NCI-H2171 treated with DMSO at 0.1 percent for 48 hours (cell line): ENCODE results near the gene HDAC4.

Experiments used
- DNase-seq: peaks from one replicate; lab custom pipeline; 2025; lab: John Stamatoyannopoulos, UW

Gene HDAC4

DNA sequence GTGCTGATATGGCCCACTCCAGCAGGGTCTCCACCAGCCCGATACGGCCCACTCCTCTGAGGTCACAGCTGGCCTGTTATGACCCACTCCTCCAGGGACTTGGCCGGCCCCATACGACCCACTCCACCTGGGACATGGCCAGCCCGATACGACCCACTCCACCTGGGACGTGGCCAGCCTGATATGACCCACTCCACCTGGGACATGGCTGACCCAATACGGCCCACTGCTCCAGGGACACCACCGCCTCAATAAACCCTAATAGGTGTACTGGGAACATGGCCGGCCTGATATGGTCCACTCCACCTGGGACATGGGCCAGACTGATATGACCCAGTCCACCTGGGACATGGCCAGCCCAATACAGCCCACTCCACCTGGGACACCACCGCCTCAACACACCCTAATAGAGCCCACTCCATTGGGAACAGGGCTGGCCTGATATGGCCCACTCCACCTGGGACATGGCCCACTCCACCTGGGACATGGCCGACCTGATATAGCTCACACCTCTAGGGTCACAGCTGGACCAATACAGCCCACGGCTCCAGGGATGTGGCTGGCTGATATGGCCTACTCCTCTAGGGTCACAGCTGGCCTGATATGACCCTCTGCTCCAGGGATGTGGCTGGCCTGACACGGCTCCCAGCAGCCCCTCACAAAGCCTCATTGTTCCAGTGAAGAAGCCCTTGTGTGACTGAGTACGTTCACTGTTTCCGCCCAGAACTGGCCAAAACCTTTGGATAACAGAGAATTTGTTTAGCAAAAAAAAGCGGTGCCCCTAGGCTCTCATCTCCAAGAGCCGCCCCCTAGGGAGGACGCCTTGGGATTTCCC lies 245.6 kb downstream of the HDAC4 start:
- no peak for DNase-seq

DNA sequence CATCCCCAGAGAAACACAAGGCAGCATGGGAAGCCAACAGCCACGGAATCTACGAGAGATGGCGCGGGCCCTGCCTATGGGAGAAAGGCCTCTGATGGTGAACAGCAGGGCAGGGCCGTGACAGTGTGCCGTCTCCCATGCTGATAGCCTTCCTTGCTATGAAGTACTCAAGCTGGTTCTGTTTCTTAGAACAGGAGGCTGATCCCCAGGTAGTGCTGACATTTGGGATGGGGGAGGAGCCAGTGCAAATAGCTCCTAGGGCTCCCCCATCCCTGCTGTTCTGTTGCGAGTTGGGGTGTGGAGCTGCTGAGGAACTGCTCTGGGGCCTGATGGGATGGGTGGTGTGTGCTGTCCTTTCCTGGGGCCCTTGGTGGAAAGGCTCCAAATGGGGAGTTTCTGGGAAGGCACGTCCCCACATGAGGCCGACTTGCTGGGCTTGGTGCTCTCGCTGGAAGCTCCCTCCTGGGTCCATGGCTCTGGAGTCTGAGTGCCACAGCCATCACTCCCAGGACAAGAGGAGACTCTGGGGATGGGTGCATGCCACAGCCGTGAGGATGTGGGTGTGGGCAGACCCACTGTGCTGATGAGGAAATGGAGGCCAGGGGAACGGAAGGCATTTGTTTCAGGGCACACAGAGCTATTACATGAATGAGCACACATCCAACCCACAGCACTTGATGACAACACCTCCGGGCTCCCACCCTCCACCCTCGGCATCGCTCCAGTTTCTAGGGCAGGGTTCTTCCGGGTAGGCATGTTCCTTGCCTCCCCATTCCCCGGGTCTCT lies 246.8 kb downstream of the HDAC4 start:
- DNase-seq = no peak

DNA sequence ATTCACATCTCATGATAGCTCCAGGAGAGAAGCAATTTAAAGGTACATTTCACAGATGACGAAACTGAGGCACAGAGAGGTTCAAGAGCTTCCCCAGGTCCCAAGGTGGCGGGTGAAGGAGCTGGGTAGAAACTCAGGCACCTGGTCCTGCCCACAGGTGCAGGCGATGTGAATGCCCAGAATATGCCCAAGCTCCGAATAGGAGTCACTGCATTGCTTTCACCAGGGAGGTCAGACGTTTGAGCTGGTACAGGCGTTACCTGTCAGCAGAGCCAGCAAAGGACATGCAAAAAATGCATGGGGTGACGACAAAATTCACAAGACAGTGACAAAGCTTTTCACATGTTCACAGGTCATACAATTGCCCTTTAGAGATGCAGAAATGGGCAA lies 247.9 kb downstream of the HDAC4 start:
- no peak for DNase-seq

DNA sequence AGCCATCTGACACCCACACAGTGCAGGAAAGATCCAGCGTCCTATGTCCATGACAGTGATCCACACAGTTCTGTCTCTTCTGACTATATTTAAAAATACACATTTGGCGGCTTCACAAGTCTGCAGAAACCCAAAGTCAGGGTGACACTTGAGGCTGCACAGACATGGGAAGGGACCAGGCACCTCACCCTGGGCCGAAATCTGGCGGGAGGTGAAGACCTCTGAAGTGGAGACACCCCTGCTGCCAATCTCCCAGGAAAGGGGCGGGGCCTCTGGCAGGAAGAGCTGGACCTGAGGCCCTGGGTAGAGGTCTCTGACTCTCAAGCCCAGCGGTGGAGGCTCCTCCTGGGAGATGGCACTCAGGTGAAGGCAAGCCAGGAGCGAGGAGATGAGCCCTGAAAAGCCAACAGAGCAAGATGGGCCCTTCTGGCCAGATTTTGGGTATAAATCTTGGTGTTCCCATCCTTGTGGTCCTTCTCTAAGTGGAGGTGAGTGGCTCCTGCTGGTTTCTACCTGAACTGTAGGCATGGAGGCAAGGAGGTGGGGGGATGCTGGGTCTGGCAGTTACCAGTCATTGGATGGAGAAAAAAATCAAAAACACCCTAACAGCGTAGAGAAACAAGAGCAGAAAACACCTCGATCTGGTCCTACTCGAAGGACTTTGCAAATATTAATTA lies 248.4 kb downstream of the HDAC4 start:
- no peak for DNase-seq

DNA sequence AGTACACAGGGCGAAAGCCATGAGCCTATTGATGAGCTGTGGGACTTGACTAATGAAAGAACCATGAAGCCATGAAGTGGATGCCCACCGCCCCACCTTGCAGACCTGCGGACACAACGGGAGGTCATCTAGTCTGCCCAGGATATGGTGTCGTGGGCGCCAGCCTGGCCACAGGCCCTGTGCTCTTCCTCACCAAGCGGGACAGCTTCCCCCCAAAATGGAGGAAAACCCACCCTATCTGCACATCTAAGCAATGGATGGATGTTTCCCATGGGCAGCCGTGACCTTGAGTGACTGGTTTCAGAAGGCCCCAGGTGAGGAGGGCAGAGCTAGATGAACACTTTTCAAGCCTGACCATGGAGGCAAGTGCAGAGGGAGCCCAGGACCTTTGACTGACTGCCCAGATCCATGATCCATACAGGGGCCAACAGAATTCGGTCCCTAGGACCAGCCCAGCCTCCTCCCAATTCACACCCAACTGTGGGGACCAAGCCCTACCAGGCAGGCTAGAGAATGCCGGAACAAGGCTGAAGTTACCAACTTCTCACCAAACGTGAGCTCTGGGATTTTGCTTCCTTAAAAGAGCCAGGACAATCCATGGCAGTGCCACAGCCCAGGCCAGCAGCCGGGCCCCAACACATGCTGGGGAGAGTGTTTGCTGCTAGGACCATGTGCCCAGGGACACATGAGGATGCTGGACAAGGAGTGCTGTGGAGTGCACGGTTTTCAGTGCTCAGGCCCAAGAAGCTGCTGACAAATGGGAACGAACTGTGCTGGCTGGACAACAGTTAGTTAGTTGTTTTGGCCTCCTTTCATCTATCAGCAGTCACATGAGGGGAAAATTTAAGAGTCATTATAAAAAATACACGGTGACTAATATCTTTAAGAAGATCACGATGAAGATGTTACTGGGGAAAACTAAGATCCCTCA lies 249.4 kb downstream of the HDAC4 start:
- DNase-seq = no peak

DNA sequence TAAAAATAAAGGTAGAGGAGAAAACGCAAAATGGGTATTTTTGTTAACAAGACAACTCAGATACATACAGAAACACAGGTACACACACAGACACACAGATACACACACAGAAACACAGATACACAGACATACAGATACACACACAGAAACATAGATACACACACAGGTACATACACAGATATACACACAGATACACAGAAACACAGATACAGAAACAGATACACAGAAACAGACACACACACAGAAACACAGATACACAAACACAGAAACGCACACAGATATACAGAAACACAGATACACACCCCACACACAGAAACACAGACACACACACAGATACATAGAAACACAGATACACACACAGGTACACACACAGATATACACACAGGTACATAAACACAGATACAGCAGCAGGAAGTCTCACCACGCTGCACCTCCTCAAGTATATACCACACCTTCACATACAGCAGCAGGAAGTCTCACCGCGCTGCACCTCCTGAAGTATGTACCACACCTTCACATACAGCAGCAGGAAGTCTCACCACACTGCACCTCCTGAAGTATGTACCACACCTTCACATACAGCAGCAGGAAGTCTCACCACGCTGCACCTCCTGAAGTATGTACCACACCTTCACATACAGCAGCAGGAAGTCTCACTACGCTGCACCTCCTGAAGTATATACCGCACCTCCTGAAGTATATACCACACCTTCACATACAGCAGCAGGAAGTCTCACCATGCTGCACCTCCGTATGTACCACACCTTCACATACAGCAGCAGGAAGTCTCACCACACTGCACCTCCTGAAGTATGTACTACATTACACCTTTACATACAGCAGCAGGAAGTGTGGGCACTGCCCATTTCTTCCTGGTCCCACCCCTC lies 250.5 kb downstream of the HDAC4 start:
- no peak for DNase-seq

DNA sequence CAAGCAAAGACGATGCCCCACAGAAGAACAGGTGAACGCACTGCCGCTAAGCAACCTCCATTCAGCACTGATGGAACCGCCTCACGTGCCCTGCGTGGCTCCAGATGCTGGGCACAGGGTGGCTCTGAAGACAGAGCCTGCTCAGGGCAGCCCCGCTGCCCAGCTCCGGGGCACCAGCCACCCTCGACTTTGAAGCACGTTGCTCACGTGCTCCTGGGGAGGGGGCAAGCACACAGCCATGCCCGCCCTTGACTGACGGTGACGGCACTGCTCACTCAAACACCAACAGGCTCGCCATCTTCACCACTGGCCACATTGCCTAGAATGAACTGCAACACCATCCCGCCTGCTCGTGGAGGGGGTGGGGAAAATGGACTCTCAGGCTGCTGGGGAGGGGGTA lies 251.3 kb downstream of the HDAC4 start:
- DNase-seq = no peak

DNA sequence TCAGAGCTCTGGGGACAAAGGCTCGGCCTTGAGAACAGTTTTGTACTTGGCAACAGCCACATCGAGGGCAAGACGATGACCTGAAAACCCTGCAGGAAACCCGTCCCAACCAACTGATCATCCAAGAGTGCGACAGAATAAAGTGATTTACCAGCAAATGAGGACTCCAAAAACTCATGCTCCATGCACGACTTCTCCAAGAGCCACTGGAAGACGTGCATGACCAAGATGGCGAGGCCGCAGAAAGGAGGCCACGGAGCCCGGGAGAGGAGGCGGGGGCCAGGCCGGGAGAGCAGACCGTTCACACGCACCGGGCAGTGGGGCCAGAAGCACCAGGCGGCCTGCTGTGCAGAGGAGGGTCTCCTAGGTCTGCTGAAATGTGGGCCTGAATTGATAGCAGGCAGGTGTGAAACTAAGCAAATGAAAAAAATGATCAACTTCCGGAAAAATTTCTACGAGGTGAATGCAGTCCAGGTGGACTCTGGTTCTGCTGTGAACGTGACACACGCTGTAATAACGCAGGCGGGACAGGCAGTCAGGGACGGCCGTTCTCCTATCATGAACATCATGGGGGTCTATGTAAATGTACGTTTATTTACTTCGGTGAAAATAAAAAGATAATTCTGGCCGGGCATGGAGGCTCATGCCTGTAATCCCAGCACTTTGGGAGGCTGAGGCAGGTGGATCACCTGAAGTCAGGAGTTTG lies 252.2 kb downstream of the HDAC4 start:
- DNase-seq = no peak

DNA sequence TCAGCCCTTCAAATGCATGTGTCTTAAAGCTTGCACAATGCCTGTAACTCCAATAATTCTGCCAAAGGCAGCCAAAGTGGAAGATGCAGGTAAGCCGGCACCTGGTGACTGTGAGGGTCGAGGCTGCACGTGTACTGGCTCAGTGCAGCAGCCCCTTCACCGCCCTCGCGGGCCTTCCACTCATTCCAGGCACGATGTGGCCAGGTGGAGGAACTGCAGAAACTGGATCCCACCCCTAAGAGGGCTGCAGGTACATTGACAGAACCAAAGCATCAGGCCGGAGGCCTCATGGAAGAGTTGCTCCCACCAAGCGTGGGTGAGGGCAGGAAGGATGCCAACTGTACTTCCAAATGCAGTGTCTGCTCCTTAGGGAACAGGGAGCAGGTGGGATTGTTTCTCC lies 253.4 kb downstream of the HDAC4 start:
- DNase-seq = no peak

DNA sequence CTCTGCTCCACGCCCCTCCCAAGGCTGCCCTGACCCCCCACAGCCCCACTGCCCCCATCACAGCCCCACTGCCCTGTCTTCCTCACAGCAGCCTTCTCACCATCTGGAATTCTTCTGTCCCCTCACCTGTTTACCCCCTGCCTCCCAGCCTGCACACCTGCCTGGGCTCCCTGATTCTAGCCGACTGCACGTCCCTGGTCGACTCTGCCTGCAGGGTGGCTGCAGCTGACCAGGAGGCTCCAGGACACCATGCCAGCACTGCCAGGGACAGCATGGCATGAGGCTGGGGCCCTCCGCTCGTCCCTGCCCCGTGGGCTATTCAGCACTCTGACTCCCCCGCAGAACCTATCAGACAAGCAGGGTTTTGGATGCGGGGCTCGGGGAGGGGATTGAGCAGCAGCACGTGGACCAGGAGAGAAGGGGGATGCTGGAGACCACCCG lies 254.1 kb downstream of the HDAC4 start:
- DNase-seq = no peak

DNA sequence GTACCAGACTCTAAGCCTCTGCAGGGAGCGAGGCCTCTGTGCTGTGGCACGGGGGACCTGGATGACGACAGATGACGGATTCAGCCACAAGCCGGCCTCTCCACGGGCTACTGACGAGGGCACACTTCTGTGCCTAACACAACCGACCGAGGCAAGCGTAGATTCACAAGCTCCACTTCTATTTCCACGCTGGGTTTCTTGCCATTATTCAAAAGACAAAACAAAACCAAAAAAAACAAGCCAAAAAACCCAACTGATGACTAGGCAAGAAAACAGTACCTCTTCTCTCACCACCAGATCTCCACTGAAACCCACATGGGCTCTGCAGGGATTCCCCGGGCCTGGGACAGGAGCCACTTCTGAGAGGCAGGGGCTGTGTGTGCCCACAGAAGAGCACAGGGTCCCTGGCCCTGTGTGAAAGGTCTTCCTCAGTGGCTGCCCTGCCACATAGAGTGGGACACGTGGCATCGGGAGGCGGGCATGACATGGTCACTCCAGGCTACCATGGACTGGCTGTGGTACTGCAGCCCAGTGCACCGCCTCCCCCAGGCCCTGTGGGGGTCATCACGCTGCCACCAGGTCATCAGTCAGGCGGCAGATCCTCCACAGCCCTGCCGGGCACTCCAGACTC lies 254.7 kb downstream of the HDAC4 start:
- DNase-seq = no peak

DNA sequence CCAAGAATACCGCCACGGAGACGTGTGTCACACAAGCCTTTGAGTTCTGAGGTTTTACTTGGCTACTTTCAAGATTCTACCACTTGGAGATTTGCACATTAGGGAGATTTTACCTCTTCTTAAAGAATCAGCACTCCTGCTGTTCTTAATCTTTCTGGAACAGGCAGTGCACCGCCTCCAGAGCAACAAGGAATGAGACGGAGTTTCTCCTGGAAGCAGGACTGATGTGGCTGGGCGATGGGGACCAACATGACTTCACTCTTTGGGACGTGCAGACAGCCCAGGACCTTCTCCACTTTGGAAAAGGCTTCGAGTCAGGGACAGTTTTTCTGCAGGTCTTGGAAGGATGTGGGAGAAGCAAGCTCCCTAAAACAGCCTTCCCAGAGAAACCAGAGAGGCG lies 255.2 kb downstream of the HDAC4 start:
- DNase-seq = no peak

DNA sequence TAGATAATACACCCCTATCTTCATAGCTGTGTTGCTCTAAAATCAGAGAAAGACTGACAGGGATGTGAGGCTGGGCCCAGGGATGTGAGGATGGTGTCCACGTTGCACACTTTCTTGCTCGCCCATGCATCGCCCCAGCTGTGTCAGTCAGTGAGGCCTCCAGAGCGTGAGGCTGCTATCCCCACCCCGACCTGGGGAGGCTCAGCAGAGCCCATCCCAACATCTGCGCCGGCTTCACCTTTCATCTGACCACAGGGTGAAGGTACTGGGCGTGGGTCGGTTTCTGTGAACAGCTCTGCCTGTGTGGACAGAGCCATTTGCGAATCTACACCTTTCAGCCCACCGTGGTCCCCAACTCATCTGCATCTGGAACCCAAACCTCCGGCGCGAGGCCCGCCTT lies 255.7 kb downstream of the HDAC4 start:
- DNase-seq = no peak

DNA sequence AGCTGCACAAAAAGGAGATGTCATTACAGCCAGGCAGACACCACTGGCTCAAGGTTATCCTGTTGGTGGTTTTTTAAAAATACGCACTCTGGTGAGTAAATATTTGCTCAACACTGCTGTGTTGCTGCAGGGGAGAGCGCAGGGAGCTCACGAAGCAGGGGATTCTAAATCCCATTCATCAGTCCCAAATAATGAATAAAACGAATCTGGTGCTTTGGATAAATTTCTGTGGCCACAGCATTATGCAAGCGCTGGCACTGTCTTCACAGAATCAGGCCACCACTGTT lies 256.2 kb downstream of the HDAC4 start:
- no peak for DNase-seq

DNA sequence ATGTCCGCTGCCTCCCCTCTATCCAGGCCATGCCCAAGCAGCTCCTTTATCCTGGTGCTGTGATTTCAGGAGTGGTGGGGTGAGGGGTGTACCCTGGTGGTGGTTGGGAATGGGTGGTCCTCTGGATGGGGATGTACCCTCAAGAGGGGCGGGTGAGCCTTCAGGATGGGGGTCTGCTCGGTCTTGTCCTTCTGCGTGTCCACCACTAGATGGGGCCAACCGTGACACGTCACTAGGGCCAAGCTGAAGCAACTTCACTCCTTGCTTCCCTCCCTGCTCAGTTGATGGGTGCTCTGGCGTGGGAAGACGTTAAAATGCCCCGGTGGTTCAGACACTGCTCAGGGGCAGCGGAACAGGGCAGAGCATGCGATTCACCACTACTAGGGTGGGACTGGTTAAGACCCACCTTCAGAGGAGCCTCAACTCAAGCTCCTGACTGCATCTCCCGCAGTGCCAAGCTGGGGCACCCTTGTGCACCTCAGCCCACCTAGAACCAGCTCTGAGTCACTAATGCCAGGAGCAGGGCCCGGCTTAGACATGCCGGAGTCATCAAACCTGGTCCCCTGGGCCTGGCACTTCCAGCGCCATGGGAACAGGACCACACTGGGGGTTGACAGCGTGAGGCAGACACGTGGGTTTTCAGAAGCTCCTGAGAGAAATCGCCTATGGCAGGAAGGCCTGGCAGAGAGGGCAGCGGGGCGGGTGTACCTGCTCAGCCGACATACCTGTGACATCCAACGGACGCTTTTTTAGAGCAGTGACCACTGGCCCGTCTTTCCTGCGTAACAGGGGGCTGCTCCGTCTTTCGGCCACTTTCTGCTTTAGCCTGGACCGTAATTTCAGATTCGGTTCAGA lies 256.7 kb downstream of the HDAC4 start:
- no peak for DNase-seq

DNA sequence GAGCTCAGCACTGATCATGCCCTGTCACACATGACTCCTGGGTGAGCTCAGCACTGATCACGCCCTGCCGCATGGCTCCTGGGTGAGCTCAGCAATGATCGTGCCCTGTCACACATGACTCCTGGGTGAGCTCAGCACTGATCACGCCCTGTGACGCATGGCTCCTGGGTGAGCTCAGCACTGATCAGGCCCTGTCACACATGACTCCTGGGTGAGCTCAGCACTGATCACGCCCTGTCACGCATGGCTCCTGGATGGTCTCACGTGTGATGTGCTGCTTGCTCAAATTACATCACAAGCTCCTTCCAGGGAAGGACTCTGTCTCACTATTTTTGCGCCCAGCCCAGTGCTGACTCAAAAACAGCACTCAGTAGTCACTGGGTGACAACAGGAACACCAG lies 258.0 kb downstream of the HDAC4 start:
- DNase-seq = no peak

DNA sequence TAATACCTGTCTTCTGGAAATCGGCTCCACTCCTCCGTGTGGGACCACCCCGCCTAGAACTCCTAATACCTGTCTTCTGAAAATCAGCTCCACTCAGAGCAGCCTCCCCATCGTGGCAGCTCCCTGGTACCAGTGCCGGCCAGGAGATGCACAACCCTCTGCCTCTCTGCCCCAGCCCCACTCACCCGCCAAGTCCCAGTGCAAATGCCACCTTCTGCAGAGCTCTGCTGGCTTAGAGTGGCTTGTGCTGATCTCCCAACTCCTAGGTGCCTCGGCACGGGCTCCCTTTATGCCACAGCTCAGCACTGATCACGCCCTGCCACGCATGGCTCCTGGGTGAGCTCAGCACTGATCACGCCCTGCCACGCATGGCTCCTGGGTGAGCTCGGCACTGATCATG lies 258.5 kb downstream of the HDAC4 start:
- DNase-seq = no peak

DNA sequence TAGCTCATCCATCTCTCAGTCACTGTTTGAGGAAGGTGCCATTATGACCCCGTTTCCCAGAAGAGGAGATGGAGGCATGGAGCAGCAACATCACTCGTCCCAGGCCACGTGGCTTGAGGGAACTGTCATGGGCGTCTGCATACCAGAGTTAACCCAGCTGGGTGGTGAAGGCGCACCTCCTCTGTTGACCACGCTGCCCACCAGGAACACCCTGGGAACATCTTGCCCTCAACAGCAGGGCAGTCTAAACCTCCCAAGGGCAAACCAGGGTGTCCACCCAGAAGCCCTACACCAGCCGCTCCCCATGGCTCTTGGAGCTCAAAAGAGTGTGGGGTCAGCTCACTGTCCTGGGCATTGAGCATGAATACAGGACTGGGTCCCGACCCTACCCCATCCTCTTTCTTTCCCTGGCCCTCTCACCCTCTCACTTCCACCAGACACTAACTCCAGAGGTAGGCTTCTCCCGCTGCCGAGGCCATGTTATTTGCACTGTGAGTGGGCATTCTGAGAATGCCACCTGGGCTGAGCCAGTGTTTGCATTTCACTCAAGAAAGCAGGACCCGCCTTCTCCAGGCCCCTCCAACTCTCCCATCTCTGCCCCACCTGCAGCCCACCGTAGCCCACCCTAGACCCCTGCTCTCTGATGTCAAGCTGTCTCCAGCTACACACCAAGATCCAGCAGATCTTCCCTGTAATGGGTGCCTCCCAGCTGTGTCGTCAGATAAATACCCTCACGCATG lies 259.6 kb downstream of the HDAC4 start:
- no peak for DNase-seq
